IPS-NIHi7 (cell line): ENCODE data around the gene ADAMTSL1.

Experiments used
- DNase-seq: peaks from one replicate; pipeline ENCODE4 v3.0.0; 2012; ENCODE audit warnings: mixed read lengths; ENCODE audit errors: extremely low spot score

Gene ADAMTSL1

DNA sequence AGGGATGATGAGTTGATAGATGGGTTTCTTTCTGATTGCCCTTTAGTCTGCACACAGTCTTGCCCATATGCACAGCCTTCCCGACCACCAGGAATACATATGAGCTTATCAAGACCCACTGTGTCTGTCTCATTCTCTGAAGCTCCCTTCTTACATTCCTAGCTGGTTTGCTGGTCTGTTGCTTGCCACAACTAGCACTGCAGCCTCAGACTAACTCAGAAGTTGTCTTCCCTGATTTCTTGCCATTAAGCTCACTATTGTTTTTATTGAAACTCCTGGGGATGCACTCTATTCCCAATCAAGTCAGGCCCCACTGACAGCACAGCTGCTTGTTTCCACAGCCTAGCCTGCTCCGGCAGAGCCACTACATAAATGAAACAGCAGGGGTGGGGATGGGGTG lies 461.6 kb downstream of the ADAMTSL1 start:
- no peak for DNase-seq

DNA sequence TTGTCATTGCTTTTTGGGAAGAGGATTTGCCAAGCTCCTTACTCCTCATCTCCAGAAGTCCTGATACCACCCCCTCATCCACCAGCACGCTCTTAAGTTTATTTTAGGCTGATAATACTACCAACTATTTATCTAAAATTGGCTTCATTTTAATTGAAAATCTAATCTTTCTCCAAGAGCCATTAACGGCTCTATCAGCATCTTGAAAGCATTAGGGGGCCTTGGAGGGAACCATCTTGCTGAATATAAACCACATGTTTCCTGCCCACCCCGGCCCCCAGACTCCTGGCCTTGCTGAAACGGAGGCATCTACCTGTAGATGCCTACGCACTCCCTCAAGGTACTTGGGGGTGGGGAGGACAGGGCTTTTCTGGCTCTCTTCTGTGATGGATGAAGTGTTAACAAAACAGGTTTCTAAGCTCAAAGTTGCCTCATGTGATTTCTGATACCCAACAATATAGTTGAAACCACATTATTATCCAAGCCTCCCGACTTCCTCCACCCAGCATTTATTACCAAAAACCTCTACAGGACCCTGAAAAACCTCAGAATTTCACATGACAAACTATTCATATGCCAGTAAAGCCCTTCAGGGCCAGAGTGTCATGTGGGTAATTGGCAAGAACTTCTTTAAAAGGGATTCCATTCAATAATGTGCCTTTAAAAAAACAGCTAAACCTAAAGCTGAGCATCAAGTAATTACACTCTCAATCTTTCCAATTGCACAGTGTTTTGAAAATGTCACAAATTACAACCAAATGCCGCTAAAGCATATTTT lies 462.3 kb downstream of the ADAMTSL1 start:
- DNase-seq, result no peak

DNA sequence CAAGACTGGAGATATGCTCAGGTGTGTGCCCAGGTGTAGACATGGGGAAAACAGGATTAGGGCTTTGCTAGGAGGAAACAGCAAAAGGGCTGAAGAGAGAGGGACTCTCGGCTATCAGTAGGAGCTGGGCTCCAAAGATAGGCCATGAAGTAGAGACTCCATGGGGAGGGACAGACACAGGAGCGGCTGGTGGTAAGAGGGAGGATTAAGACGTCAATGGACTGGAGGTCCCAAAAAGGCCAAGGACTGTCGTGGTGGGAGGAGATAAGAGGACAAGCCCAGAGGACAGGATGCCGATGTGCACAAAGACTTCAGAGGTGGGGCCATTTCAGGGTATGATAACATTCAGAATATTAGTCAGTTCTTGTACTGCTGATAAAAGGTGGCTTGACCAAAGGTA lies 466.0 kb downstream of the ADAMTSL1 start:
- no peak for DNase-seq

DNA sequence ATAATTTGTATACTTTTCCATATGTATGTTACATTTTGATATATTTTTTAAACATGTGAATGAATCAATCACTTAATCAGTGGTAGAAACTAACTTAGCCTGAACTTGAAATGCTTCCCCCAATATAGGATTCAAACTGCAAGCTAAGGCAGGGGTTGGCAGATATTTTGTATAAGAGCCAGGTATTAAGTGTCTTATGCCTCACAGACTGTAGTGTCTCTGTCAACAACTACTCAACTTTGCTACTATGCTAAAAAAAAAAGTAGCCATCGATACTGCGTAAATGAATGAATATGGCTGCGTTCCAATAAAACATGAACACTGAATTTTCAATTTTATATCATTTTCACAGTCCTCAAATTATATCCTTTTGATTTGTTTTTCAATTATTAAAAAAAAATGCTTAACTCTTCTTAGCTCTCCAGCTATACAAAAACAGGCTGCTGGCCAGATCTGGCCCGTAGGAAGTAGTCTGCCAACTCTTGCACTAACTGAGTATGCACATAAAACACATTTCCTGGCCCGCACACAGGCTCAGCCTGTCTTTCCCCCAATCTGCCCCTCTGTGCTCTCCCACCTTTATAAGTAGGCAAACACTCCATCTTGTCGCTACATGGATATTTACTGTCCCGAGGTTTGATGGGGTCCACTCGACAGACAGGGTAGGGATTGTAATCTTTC lies 467.2 kb downstream of the ADAMTSL1 start:
- no peak for DNase-seq

DNA sequence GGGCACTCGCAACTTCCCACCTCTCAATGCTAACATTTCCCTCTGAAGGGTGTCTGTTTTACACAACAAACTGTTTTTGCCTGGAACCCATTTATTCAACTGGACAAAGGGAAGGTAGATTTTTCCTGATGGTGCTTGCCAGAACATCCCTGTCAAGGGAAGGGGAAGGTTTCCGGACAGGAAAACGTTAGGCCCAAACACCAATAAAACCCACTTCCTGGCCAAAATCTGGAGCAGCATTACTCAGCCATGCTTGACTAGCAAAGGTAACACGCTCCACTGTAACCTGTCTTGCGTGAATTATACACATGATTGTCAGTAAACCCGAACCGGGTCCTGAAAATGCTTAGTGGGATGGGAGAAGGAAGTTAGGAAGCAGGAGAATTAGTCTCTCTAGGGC lies 468.8 kb downstream of the ADAMTSL1 start:
- no peak for DNase-seq

DNA sequence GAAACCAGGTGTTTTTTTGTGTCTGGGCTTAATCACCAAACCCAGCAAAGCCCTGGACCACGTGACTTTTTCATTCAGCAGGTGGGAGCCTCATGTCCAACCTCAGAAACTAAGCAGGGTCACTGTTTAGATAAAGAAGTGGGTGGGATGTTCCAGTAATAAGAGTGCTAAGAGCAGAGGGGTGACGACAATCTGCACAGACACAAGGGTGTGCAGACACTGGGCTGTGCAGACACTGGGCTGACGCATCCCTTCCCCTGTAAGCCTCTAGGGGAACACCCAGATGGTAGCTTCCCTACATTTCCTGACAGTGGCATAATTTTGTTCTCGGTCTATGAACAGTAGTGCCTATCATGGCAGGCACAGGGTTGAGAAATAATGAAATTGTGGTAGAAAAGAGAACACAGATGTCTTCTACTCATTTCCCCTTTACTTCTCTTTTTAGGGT lies 474.0 kb downstream of the ADAMTSL1 start:
- no peak for DNase-seq

DNA sequence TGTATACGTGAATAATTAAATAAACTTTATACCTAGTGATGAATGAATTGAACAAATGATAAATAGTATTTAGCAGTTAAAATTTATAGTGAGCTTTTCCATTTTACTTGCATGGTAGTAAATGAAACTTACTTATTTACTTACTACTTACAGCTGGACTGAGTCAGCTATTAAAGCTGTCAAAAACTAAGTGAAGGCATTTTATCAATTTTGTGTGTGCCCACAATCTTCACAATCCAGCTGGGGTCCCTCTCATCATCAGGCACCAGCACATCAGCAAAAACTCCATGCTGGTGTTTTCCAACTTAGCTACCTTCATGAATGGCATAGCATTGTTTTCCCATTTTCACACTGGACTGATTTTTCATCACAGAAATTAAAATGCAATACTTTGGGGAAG lies 478.0 kb downstream of the ADAMTSL1 start:
- DNase-seq, result no peak

DNA sequence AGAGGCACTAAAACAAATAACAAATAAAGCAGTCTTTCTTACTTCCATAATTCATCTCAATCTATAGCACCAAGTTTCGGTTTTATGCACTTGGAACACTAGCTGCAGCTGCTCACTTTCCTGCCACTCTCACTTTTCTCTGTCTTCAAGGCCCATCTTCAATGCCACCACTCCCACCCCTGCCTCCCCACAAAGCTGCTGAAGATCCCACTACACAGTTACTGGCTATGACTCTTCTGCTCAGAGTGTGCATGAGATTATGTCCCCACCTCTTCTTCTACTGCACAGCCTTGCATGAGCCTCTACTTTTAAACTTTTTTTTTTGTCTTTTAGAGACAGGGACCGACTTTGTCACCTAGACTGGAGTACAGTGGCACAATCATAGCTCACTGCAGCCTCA lies 481.7 kb downstream of the ADAMTSL1 start:
- no peak for DNase-seq
